PC-9 (cell line): Measurements from ENCODE around the gene SIGLEC8. TPM values are rescaled to one million over a fixed set of nuclear protein-coding genes. Genes with fewer than 3 reads are reported as not detected.

Source experiments
- BruUV-seq: library from RNA; stranded (reverse); fragments of 400-500 nt; replicated peaks from 2 replicates; lab custom pipeline; 2021; lab: Mats Ljungman, UMichigan
- CTCF ChIA-PET: fragments of 300-600 bp; sonication (Branson Sonifier 250); formaldehyde crosslinking; loops from one replicate; lab custom pipeline; 2022; ENCODE audit warnings: antibody characterized with exemption; lab: Charles Lee
- POLR2A ChIA-PET: fragments of 300-600 bp; sonication (Branson Sonifier 250); formaldehyde crosslinking; loops from one replicate; lab custom pipeline; 2022; ENCODE audit warnings: antibody characterized with exemption; ENCODE audit not compliant: unreplicated experiment; lab: Charles Lee
- DNase-seq, 2 experiments: peaks; one replicate each; pipeline versions ENCODE4 v3.0.0 to v3.0.0-alpha.2; 2015 to 2022; ENCODE audit warnings: mixed read lengths in 1 of 2
- H2AFZ ChIP-seq: fragments of 200-600 bp; sonication (generic); 2 replicates; pipeline ENCODE4 v1.8.1; 2017; ENCODE audit warnings: antibody characterized with exemption
- H3F3A ChIP-seq: fragments of 200-600 bp; sonication (generic); 2 replicates; pipeline ENCODE4 v1.8.1; 2017; ENCODE audit warnings: antibody characterized with exemption, mild to moderate bottlenecking, low read depth; ENCODE audit not compliant: insufficient read depth
- H3K27ac ChIP-seq: fragments of 200-600 bp; sonication (generic); 2 replicates; pipeline ENCODE4 v1.6.1; 2016; ENCODE audit warnings: mixed run types
- H3K27me3 ChIP-seq: fragments of 200-600 bp; sonication (generic); 2 replicates; pipeline ENCODE4 v1.6.1; 2016; ENCODE audit warnings: low read depth, mixed run types; ENCODE audit not compliant: insufficient read depth
- H3K36me3 ChIP-seq: fragments of 200-600 bp; sonication (generic); 2 replicates; pipeline ENCODE4 v1.6.1; 2016; ENCODE audit warnings: low read depth, mixed run types
- H3K4me1 ChIP-seq: fragments of 200-600 bp; sonication (generic); replicated peaks from 2 replicates; pipeline ENCODE4 v1.6.1; 2016; ENCODE audit warnings: mixed run types; ENCODE audit not compliant: insufficient read depth
- H3K4me2 ChIP-seq: fragments of 200-600 bp; sonication (generic); 2 replicates; pipeline ENCODE4 v1.6.1; 2017; ENCODE audit warnings: mixed run types
- H3K4me3 ChIP-seq: fragments of 200-600 bp; sonication (generic); 2 replicates; pipeline ENCODE4 v1.6.1; 2016; ENCODE audit warnings: mixed run types
- H3K79me2 ChIP-seq: fragments of 200-600 bp; sonication (generic); 2 replicates; pipeline ENCODE4 v1.6.1; 2017; ENCODE audit warnings: low read depth, mixed run types
- H3K9me2 ChIP-seq: fragments of 200-600 bp; sonication (generic); 2 replicates; pipeline ENCODE4 v1.8.1; 2017; ENCODE audit warnings: mild to moderate bottlenecking; ENCODE audit not compliant: insufficient read depth
- H3K9me3 ChIP-seq: fragments of 200-600 bp; sonication (generic); 2 replicates; pipeline ENCODE4 v1.8.1; 2016; ENCODE audit warnings: low read depth; ENCODE audit not compliant: insufficient read depth
- H4K20me1 ChIP-seq: fragments of 200-600 bp; sonication (generic); 2 replicates; pipeline ENCODE4 v1.8.1; 2017; ENCODE audit not compliant: insufficient read depth
- EZH2 ChIP-seq: fragments of 200-600 bp; sonication (generic); IDR thresholded peaks from 2 replicates; pipeline ENCODE4 v1.8.0; 2017; ENCODE audit warnings: antibody characterized with exemption, low read depth
- intact Hi-C: fragments of 100-400 bp; cut with micrococcal nuclease; formaldehyde crosslinking; loops from one replicate; pipeline ENCODE4 v1.10.0; 2022; ENCODE audit not compliant: unreplicated experiment
- total RNA-seq: library from RNA; stranded (reverse); gene quantifications from 2 replicates; pipeline ENCODE4 v1.2.3, GENCODE V29; 2021
- TF ChIP-seq, protein P1 (sequence below): fragments of 200-600 bp; sonication (generic); conservative IDR thresholded peaks from 2 replicates; pipeline ENCODE4 v1.6.1; 2017; ENCODE audit warnings: mixed run types, antibody characterized with exemption, mild to moderate bottlenecking, moderate library complexity

SIGLEC8 gene
- total RNA-seq, 1 experiment from 2014 or later: not detected

GRCh38 chr19:51488491-51488890 lies 30.2 kb upstream of the SIGLEC8 start:
- ChIA-PET POLR2A (no interaction called here), CTCF (no interaction called here)
- Histone ChIP-seq H4K20me1 (no peaks in the 10 kb centered on the region), H3K4me3 (no peak overlapping the region), H3K4me1 (no peaks in the 10 kb centered on the region), H3K36me3 (no peaks in the 10 kb centered on the region), H2AFZ (no peak overlapping the region), H3K4me2 (no peak overlapping the region), H3F3A (no peaks in the 10 kb centered on the region), H3K27me3 (peaks cover 70% of the 10 kb centered on the region), H3K27ac (no peak overlapping the region), H3K9me2 (no peaks in the 10 kb centered on the region), H3K79me2 (no peaks in the 10 kb centered on the region), H3K9me3 (no peaks in the 10 kb centered on the region)
- DNase-seq: no peak
- TF ChIP-seq, protein P1, sequence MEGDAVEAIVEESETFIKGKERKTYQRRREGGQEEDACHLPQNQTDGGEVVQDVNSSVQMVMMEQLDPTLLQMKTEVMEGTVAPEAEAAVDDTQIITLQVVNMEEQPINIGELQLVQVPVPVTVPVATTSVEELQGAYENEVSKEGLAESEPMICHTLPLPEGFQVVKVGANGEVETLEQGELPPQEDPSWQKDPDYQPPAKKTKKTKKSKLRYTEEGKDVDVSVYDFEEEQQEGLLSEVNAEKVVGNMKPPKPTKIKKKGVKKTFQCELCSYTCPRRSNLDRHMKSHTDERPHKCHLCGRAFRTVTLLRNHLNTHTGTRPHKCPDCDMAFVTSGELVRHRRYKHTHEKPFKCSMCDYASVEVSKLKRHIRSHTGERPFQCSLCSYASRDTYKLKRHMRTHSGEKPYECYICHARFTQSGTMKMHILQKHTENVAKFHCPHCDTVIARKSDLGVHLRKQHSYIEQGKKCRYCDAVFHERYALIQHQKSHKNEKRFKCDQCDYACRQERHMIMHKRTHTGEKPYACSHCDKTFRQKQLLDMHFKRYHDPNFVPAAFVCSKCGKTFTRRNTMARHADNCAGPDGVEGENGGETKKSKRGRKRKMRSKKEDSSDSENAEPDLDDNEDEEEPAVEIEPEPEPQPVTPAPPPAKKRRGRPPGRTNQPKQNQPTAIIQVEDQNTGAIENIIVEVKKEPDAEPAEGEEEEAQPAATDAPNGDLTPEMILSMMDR: no peak
- TF ChIP-seq EZH2: no peak
- intact Hi-C loops: no loop called here
- BruUV-seq: no TSS peak

DNA sequence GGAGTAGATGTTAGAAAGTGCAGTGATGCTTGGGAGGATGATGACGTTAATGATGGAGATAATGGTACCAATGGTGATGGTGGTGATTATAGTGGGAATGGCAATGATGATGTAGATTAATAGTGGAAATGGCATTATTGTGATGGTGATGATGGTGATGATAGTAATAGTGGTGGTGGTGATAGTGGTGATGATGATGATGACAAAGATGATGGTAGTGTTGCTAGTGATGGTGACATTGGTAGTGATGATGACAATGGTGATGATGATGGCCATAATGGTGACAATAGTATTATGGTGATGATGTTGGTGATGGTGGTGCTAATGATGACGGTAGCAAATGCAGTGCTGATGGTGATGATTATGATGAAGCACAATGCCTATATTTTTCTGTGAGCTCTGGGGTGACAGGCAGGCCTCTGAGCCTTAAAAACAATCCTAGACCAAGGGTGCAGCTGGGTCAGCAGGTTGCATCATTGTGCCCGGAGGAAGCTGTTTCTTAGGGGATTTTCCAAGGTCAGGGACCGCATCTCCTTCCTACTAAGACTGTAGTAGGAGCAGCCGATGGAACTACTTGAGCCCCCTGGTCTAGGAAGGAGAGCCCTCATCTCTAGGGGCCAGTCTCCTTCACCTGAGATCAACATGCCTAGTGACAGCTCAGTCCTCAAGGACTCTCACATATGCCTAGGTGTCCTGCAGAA lies 27.9 kb upstream of the SIGLEC8 start:
- POLR2A ChIA-PET: no interaction called here
- no peak overlapping the region for H3K27ac ChIP-seq
- H3F3A ChIP-seq: no peaks in the 10 kb centered on the region
- H3K4me1 ChIP-seq: no peaks in the 10 kb centered on the region
- CTCF ChIA-PET: no interaction called here
- H3K4me3 ChIP-seq: no peak overlapping the region
- H3K36me3 ChIP-seq: no peaks in the 10 kb centered on the region
- no peaks in the 10 kb centered on the region for H3K9me3 ChIP-seq
- no TSS peak for BruUV-seq
- H3K9me2 ChIP-seq: no peaks in the 10 kb centered on the region
- no peaks in the 10 kb centered on the region for H3K79me2 ChIP-seq
- no peak for DNase-seq
- no peak overlapping the region for H3K4me2 ChIP-seq
- no peaks in the 10 kb centered on the region for H4K20me1 ChIP-seq
- intact Hi-C loops: no loop called here
- peaks cover 68% of the 10 kb centered on the region for H3K27me3 ChIP-seq
- H2AFZ ChIP-seq: no peak overlapping the region
- TF ChIP-seq, protein P1: no peak
- TF ChIP-seq EZH2: no peak

DNA sequence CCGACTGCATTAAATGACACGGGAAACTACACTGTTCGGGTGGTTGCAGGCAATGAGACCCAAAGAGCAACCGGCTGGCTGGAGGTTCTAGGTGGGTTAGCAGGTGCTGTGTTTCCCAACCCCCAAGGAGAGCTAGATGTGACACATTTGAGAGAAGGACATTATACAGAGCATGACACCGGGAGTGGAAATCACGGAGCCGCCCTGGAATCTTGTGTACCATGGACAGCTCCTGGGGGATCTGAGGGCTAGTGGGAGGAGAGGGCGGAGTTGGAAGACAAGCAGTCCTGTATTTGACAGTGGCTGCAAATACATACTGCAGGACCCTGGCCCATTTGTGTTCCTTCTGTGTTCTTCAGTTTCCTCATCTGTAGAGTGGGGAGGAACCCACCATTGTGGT lies 22.3 kb upstream of the SIGLEC8 start:
- TF ChIP-seq EZH2: no peak
- TF ChIP-seq, protein P1: no peak
- Histone ChIP-seq H3K9me2 (no peaks in the 10 kb centered on the region), H3K9me3 (no peaks in the 10 kb centered on the region), H3K4me3 (no peak overlapping the region), H3K4me2 (no peak overlapping the region), H3K27me3 (peaks cover 59% of the 10 kb centered on the region), H3F3A (no peaks in the 10 kb centered on the region), H4K20me1 (no peaks in the 10 kb centered on the region), H2AFZ (no peak overlapping the region), H3K36me3 (no peaks in the 10 kb centered on the region), H3K27ac (no peak overlapping the region), H3K79me2 (no peaks in the 10 kb centered on the region), H3K4me1 (no peaks in the 10 kb centered on the region)
- no TSS peak for BruUV-seq
- ChIA-PET CTCF (no interaction called here), POLR2A (no interaction called here)
- no peak for DNase-seq
- intact Hi-C loops: no loop called here
